ENCODE measurements around the gene PANX2.

DNA sequence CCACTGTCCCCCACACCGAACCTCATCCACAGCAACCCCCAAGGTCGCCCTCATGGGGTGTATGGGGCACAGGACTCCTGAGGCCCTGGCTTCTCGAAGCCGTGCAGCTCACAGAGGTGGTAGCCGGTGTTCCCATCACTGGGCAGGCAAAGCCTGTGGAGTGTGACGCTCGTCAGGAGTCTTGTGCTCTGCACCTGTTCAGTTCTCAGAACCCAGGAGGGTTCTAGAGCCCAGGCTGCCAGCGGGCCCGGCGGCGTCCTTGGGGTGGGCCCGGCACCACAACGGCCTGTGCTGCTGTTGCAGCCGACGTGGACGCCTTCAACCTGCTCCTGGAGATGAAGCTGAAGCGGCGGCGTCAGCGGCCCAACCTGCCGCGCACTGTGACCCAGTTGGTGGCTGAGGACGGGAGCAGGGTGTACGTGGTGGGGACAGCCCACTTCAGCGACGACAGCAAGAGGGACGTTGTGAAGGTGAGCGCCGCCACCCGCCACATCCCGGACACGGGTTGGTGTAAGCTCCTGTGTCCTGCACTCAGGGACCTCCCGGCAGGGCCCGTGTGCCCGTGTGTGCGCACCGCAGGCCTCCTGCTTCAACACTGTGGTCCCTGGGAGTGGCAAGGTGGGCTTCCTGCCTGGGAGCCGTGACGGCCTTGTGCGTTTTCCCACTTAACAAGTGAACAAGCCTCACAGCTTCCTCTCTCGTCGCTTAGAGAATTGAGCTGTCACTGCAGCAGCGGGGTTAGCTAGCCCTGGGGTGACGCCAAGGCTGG is 23.7 kb downstream of the PANX2 start:
- no peak for TF ChIP-seq POLR2AphosphoS5 (IDR thresholded peaks at IDR 0.05; ENCODE audit: borderline replicate concordance, low read depth, low read length)
- TF ChIP-seq EZH2 (IDR thresholded peaks at IDR 0.05), result no peak

Measured in SK-N-MC (cell line).